Peyer's patch (tissue), 4 donors: ENCODE data around the gene OSBPL3.

Experiments
- CTCF ChIP-seq, 6 experiments: fragments of 450-650 bp in 4 of 6; fragments of 200-600 bp in 2 of 6; sonication (generic) in 1 of 6; IDR thresholded peaks; one replicate each; pipeline ENCODE4 v1.5.1; 2017 to 2019; ENCODE audit warnings: antibody characterized with exemption in 6 of 6, mild to moderate bottlenecking in 3 of 6, moderate library complexity in 1 of 6
- POLR2A ChIP-seq, 2 donors: fragments of 450-650 bp; IDR thresholded peaks; one replicate each; pipeline ENCODE4 v1.5.1; 2017; ENCODE audit warnings: antibody characterized with exemption in 2 of 2, mild to moderate bottlenecking in 2 of 2, moderate library complexity in 2 of 2

GRCh38 chr7:24912874-24913514, 67.0 kb downstream of the OSBPL3 start:
- TF ChIP-seq CTCF (IDR thresholded peaks at IDR 0.05) (no peak), POLR2A (IDR thresholded peaks at IDR 0.05) (no peak)
